NB4 (cell line): ENCODE results near the gene NUP107.

Experiments used
- MYC ChIP-seq: IDR thresholded peaks from 2 replicates; pipeline ENCODE4 v1.6.1; 2011; ENCODE audit warnings: low read depth, low read length
- POLR2A ChIP-seq: IDR thresholded peaks from 2 replicates; pipeline ENCODE4 v1.6.1; 2011; ENCODE audit warnings: mild to moderate bottlenecking; ENCODE audit not compliant: insufficient read length; ENCODE audit errors: extremely low read depth
- TF ChIP-seq, protein P1 (sequence below): IDR thresholded peaks from one replicate; pipeline ENCODE4 v1.5.1; 2012; ENCODE audit warnings: low read depth, low read length

DNA sequence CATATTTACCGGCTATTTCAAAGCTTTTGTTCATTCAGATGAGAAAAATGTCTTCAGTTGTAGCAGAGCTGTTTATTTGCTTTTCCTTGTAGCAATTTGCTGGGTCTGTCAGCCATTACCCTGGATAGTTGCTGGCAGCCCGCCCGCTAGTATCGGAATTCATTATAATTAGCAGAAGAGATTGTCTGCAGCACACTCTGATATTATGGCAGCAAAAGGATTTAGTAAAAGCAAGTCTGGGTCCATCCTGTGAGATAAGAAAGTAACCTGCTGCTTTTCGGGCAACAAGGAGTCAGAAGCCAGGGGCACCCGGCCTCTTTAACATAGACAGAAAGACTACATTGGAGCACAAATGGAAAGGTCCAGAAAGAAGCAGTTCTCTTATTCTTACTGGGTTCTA lies 53.1 kb downstream of the NUP107 start:
- TF ChIP-seq POLR2A (no peak), MYC (no peak)
- TF ChIP-seq, protein P1, sequence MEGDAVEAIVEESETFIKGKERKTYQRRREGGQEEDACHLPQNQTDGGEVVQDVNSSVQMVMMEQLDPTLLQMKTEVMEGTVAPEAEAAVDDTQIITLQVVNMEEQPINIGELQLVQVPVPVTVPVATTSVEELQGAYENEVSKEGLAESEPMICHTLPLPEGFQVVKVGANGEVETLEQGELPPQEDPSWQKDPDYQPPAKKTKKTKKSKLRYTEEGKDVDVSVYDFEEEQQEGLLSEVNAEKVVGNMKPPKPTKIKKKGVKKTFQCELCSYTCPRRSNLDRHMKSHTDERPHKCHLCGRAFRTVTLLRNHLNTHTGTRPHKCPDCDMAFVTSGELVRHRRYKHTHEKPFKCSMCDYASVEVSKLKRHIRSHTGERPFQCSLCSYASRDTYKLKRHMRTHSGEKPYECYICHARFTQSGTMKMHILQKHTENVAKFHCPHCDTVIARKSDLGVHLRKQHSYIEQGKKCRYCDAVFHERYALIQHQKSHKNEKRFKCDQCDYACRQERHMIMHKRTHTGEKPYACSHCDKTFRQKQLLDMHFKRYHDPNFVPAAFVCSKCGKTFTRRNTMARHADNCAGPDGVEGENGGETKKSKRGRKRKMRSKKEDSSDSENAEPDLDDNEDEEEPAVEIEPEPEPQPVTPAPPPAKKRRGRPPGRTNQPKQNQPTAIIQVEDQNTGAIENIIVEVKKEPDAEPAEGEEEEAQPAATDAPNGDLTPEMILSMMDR, result no peak
